CD4-positive, alpha-beta T cell treated with Interleukin-10 for 1 hour (primary cell): ENCODE data around the gene TPX2.
"Not testable (repeated sequence)": the region's sequence is repeated elsewhere in the genome, so short reads cannot be mapped to it uniquely, and the experiment has no call there.

ENCODE experiments used
- DNase-seq: peaks from one replicate; pipeline ENCODE4 v3.0.0-alpha.2; 2020

TPX2 gene

DNA sequence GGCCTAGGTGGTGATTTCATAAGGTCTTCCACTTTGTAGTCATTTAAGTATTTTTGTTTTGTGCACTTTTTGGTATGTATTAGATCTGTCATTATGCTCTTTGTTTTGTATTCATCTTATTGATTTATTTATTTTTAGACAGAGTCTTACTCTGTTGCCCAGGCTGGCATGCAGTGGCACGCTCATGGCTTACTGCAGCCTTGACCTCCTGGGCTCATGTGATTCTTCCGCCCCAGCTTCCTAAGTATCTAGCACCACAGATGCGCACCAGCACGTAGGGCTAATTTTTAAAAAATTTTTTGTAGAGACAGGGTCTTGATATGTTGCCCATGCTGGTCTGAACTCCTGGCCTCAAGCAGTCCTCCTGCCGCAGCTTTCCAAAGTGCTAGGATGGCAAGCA lies 30.6 kb downstream of the TPX2 start:
- no peak for DNase-seq

DNA sequence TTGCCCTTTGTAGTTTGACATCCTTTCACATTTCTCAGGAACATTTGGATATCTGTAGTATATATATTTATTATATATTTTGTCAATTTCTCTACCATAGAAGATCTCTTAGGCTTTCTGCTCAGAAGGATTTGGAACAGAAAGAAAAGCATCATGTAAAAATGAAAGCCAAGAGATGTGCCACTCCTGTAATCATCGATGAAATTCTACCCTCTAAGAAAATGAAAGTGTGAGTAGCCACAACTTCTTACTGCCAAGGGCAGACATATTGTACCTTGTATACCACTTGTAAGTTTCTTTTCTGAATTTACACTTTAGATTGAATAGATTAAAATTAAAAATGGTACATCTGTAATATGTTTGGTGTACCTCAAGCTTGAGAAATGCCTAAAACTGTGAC lies 31.2 kb downstream of the TPX2 start:
- DNase-seq, result peak; percentile 22

DNA sequence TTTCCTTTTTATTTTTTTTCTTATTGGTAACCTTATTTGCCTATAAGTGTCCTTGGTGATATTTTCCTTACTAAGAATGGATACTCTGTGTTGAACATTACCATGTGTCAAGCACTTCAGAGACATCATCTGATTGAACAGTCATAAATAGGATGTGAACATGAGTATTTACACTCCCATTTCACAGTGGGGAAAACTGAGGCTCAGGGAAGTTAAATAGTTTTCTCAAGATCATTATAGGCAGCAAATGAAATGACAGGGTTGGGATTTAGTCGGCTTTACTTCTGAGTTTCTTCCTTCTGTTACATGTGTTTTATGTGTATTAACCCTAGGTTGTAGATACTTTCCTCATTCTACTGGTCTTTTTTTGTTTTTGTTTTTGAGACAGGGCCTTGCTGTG lies 35.3 kb downstream of the TPX2 start:
- DNase-seq, result no peak

DNA sequence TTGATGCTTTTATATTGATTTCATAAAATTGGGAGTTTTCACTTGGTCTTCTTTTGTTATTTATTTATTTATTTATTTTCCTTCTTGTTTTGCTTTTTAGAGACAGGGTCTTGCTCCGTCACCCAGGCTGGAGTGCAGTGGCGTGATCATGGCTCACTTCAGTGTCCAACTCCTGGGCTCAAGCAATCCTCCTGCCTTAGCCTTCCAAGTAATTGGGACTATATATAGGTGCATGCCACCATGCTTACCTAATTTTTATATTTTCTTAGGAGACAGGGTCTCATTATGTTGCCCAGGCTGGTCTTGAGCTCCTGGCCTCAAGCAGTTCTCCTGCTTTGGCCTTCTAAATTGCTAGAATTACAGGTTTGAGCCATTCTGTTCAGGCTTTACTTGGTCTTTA lies 41.7 kb downstream of the TPX2 start:
- DNase-seq, result no peak

DNA sequence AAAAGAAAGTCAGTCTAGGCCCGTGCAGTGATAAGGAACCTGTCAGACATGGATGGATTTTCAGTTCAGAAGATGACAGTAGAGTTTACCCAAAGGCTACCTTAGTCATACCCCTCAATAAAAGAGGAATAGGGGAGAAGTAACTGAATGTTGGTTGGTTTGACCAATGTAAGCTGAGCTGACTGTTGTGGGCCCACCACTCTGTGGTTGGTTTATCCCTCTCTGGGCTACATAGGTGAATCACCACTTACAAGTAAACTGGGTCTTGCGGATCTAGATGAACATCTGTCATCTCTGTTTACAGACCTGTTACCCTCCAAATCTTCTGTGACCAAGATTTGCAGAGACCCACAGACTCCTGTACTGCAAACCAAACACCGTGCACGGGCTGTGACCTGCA lies 42.9 kb downstream of the TPX2 start:
- no peak for DNase-seq

DNA sequence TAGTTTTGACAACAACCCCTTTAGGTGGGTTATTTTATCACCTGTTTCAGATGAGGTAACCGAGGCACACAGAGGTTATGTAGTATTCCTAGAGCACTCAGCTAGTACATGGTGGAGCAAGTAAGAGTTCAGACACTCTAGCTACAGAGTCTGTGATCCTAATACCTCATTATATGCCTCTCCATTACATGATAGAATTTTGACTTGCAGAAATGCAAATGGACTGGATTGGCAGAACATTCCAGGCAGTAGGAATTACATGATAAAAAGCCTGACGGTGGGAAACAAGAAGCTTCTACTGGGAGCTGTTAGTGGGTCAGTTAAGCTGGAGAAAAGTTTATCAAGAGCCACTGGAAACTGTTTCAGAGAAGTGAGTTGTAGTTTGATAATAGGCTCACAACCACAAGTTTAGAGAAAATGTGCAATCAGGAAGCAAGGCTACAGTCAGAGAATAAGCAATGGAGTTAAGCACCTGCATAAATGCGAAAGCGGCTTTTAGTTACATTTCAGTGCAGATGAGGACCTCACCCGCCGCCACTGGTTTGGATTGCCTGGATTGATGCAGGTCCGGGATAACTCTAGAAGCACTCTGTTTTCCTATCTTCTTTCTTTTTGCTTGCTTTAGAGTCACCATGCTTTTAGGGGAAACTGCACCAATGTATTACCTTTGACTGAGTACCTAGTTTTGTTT lies 45.4 kb downstream of the TPX2 start:
- no peak for DNase-seq

DNA sequence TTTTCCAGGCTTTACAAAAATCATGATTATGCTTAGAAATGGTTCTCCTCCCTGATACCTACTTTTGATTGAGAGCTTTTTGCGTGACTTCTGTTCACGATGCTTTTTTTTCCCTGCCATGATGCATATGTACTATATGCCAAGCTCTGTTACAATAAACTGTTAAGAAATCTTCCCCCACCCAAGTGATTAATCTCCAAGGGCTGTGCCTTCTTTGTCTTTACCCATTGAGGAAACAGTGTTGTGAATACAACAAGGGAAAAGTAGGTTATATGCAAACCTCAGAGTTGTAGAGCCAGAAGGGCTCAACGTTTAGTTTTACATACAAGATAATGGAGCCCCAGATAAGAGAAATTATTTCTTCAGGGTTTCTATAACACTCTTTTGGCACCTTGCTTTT lies 46.0 kb downstream of the TPX2 start:
- DNase-seq, result no peak

DNA sequence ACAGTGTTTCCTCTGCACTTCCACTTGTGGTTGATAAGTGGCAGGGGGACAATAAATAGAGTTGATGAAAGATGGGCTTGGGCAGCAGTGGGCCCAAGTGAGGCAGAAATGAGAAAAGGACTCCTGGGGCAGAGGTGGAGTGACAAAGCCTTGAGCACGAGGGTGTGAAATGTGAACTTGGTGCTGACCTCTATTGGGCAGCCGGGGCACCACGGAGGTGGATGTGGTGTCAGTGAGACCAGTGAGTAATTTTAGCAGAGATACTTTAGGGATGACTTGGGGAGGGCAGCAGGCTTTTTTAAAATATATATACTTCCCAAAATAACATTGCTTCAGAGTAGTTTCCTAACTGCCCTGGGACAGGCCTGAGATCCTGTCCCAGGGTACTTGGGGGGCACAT lies 49.5 kb downstream of the TPX2 start:
- no peak for DNase-seq

DNA sequence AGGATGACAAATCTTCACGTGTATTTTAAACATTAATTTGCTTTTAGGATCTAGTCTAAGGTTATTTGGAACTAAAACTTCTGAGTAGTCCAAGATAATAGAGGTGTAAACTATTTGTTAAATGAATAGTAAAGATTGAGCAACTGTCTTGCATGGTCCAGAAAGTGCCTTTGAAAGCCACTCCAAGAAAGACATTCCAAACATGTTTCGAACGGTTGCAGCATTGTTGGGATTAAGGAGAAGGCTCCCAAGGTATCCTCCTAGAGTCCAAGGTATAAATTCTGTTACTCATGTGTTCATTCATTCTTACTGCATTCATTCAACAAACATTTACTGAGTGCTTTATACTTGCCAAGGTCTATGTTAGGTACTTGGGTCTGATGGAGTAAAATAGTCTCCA lies 51.3 kb downstream of the TPX2 start:
- DNase-seq, result no peak

DNA sequence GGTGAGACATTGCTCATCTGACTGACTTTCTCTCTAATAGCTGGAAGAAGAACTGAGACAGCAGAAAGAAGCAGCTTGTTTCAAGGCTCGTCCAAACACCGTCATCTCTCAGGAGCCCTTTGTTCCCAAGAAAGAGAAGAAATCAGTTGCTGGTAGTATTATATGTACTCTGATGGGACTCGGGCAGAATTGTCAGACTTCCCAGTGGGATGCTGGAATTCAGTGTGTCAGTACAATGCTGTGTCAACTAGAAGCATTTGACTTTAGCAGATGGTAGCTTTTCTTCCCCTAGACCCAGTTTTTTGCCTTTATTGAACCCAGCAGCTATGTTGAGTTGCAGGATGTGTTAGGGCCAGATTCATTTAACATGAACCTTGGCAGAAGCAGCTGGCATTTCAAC lies 58.3 kb downstream of the TPX2 start:
- DNase-seq, result no peak

DNA sequence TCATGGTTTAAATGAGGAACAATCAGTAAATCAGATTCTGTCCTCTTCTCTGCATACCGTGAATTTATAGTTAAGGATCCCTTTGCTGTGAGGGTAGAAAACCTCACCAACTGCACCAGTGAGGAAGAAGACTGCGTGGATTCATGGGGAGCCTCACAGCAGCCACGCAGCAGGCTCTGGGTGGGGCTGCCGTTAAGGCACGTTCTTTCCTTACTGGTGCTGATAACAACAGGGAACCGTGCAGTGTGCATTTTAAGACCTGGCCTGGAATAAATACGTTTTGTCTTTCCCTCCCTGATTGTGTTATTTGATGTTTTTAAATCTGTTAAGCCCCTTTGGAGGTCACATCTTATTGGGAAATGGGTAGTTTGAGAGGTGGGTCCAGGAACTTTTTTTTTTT lies 62.4 kb downstream of the TPX2 start:
- no peak for DNase-seq

DNA sequence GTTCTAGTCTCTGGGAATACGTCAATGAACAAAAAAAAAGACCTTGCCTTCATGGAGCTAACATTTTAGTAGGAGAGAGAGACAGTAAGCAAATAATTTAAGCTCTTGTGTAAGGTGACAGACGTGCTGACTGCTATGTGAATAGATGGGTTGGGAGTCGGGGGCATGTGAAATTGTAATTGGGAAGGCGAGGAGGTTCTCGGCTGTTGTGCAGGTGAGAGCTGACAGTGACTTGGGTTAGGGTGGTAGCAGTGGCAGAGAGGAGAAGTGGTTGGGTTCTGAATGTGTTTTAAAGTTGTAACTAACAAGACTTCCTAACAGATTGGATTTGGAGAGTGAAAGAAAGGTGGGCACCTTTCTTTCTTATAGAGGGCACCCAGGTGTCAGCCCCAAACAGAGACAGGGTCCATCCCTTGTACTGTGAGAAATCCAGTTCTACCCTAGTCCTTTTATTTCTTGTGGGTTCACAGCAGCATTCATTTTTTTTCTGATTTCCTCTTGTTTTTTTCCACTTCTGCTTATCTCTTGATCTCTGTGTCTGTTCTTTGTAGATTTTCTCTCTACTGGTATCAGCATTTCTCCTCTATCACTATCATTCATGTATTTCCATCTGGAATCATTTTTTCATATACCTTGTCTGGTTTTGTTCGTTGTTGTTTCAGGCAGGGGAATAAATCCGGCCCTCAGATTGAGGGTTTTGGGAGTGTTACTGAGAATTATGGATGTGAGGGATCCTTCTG lies 64.6 kb downstream of the TPX2 start:
- no peak for DNase-seq

DNA sequence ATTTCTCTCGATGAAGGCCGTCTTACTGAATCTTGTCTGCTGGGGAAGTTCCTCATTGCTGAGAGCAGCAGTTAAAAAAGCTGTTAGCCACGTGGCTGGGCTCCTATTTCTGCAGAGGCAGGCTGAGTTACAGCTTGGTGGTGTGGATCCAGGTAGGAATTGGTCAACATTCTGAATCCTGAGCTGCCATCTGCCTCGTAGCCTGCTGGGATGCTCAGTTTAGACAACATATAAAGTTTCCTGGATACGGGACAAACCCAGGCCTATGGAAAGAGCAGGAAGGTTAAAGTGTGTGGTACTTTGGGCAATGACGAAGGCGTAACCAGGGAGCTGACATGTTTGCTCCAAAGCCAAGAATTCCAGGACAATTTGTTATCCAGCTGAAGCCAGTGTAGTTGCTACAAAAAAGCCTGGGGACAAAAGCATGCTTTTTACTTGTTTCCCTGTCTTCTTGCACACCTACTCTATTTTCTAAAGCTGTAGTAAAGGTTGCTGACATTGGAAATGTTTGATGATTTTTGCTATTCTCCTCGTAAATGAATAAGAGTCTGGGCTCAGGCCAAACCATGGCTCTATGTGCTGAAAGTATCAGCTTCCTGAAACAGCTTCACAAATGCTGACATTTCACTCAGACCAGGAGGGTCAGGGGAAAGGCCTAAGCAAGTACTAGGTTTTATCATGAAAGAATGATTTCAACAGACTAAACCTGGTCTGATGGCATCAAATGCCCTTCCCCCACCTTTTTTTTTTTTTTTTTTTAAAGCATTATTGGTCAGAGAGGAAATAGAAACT lies 67.7 kb downstream of the TPX2 start:
- no peak for DNase-seq

DNA sequence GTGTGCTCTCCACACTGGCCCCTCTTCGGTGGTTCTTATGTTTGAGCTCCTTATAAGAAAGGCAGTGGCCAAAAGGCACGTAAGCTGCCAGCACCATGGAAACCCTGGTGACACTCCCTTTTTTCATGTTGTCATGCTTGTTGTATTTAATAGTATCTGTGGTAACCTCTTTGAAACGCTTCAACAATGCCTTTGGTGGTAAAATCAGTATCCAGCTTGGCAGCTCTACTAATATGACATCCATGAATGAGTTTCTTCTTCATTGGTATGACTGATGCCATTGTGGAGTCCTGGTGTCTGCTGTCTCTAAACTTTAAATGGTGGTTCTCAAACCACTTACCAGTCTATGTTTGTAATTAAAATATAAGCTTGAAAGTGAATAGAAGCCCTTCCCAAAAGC lies 69.4 kb downstream of the TPX2 start:
- no peak for DNase-seq

DNA sequence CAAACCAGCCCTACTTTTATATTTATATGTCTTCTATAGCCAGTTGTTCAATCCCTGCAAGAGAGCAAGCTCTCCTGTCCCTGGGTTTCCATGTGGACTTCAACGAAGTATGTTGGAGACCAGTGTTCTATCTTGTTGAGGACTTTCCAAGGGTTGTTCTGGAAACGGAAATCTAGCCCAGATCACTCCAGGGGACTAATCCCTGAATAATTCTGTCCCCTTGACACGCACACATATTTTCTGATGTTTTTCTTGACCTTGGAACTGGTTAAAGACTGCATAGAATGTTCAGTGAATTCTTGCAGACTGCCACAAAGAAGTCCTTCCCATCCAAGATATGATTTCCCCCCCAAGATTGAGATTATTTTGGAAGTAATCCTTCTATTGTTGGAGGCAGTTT lies 70.6 kb downstream of the TPX2 start:
- no peak for DNase-seq

DNA sequence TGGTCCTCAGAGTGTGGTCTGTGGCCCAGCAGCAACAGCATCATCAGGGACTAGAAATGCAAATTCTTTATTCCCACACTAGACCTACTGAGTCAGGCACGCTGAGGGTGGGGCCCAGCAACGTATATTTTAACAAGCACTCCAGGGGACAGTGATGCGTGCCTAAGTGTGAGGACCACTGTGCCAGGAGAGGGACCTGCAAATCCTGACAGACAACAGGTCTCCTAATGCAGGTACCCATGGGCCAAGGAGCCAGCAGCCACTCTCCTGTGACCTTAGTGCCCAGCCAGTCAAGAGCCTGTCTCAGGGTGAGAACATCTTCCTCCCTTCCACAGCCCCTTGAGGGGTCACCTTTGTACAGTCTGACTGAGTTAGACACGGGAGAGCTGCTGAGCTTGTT lies 72.1 kb downstream of the TPX2 start:
- DNase-seq, result no peak

DNA sequence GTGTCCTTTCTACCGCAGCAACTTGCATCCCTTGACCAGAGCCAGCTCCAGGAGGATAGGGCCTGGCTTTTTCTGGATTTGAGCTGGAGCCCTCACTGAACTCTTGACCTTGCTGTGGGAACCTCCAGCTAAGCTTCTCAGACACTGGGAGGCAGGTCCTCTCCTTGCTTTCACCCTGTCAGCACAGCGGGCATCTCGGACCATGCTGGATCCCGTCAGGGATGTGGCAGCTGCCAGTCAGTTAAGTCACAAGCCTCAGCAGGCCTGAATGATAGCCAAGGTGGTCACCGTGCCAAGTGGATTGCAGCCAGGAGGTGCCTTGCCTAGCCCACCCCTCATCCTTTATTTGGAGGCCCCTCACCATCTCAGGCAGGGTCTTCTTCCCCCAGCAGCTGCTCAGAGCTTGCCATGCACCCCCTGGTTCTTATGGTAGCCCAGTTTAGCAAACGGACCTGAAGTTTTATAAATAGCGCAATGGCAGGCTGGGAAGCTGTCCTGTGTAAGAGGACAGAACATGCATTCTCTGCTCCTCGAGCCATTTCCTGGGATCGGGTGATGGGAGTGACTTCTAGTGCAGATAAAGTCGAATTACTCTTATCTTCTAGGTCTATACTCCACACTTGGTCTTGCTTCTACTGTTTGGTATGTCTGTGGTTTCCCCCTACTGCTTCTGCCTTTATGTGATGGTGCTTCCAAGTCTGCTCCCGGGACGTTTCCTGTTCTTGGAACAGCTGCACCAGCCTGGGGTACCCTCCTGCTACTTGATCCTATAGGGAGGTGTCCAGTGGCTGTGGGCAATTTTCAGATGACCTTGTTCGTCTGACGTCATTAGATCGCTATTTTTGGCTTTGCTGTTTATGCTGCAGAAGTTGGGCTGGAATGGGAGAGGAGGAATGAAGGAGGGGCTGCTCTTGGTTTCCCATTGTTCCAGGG lies 73.0 kb downstream of the TPX2 start:
- no peak for DNase-seq

DNA sequence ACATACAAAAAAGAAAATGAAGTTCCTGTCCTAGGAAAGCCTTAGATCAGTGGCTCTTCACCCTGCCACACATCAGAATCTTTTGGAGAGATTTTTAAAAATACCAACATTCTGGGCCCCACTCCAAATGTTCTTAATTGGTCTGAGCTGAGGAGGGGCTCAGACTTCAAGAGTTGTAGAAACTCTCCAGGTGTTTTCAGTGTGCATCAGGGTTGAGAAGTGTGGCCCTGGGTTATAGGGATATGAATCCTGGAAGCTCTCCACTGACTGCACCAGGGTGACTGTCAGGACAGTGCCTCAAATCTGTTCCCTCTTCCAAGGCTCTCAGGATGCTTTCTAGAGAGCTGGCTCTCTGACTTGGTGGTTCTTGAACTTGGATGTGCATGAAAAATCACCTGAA lies 74.5 kb downstream of the TPX2 start:
- DNase-seq, result no peak

DNA sequence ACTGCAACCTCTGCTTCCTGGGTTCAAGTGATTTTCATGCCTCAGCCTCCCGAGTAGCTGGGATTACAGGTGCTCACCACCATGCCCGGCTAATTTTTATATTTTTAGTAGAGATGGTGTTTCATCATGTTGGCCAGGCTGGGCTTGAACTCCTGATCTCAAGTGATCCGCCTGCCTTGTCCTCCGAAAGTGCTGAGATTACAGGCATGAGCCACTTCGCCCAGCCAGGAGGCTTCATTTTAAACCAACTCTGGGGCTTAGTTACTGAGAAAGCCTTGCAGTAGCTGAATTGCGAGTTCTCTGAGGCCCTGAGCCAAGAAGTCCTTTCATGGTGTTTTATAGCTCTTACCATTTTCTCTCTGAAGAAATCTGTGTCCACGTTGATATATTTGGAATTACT lies 75.1 kb downstream of the TPX2 start:
- not testable (repeated sequence) for DNase-seq

DNA sequence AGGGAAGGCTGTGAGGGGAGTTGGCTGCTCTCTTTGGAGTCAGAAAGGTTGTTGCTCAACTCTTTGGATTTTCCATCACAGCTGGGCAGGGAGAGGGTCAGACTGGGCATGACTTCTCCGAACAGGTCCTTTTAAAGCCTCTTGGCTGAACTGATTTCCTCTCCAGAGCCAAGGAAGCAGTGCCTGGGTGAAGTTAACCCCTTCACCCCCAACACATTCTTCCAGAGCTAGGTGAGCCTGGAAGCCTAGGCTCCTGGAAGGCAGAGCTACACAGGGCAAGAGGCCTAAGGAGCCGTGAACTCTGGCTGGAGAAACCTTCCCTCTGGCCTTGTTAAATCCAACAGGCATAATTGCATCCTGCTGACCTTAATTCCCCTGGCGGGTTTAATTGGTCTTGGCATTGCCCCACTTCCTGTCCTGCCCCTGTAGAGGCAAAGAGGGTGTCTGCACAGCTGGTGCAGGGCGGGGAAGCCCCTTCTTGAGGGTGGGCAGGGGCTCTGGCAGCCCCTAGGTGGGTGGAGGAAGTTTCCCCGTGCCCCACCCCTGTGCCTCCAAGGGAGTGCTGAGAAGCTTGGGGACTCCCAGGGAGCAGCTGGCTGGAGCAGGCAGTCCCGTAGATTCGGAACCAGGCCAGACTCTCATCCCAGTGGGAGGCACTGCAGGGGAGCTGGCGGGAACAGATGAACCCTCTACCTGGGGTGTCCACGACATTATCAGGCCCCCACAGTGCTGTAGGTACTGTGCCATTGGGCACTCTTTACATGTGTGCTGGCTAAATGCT lies 76.5 kb downstream of the TPX2 start:
- no peak for DNase-seq

DNA sequence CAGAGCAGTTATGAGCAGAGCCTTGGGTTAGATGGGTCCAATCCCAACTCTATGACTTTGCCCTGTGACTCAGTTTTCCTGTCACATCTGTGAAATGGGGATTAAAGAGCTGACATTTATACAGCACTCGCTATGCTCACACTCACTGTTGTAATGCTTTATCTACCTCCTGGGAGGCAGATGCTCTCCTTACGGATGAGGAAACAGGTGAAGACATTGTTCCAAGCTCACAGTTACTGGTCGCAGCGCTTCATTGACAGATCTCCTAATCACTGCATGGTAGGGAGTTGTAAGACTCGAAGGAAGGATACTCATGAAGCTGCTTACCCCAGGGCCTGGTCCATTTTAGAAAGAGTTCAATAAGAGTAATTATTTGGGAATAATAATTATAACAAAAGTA lies 77.1 kb downstream of the TPX2 start:
- DNase-seq, result no peak

DNA sequence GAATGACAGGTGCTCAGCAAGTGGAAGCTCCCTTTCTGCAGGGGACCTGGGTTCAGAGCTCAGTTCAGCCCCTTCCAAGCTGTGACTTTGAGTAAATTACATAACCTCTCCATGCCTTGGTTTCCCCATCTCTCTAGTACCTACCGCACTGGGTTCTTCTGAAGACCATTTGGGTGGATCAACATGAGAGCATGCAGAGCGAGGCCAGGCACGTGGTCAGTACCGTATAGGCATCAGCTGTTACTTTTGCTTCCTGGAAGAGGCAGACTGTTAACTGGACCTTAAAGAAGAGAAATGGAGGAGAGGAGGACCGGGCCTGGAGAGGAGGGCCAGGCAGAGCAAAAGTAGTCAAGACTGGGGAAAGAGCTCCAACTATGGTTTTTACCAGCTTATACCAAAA lies 78.4 kb downstream of the TPX2 start:
- no peak for DNase-seq
